Stimulated activated CD4-positive, alpha-beta T cell treated with anti-CD3 and anti-CD28 coated beads, Interleukin-2, amount 100 ng/mL, for 48 hours (primary cell): ENCODE measurements around the gene GRIK2.
"Not testable (repeated sequence)": the region's sequence is repeated elsewhere in the genome, so short reads cannot be mapped to it uniquely, and the experiment has no call there.

Experiments
- DNase-seq, 2 donors: peaks; one replicate each; pipeline ENCODE4 v3.0.0-alpha.2; 2020

GRIK2 gene

DNA sequence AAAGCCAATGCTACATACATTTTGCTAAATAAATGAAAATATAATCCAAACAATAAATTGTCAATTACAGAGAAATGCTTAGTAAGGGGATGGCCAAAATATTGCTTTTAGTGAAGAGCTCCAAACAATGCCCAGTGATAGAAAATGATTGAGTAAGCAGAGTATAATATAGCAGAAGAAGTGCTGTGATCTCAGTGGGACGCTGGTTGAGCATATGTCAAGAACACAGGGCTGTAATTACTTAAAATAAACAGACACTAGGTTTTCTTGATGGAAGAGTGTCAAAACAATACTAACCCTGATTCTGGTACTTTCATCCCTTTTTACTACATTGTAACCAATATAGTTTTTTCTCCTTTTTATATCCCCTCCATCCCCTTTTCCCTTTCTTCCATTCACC lies 150.3 kb downstream of the GRIK2 start:
- no peak for DNase-seq

DNA sequence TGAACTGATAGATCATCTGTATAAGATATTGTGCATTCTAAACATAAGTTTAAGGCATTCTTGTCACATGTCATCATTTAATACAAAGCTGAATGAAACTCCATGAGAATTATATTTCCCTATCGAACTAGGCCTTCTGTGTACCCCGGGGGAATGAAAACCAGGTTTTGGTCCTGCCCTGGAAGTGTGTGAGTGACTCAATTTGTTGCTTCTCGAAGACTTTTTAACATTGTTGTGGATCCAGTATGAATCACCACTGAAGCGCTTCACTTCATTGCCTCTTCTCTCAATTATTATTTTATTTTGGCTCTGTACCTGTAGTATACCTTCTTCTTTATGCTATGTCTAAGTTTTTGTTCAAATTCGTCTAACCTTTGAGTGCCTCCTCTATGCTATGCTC lies 150.8 kb downstream of the GRIK2 start:
- DNase-seq, result no peak

GRCh38 chr6:101545191-101545590 lies 151.7 kb downstream of the GRIK2 start:
- no peak for DNase-seq

- no peak for DNase-seq
Measured at GRCh38 chr6:101550451-101550850, 156.9 kb downstream of the GRIK2 start.

DNA sequence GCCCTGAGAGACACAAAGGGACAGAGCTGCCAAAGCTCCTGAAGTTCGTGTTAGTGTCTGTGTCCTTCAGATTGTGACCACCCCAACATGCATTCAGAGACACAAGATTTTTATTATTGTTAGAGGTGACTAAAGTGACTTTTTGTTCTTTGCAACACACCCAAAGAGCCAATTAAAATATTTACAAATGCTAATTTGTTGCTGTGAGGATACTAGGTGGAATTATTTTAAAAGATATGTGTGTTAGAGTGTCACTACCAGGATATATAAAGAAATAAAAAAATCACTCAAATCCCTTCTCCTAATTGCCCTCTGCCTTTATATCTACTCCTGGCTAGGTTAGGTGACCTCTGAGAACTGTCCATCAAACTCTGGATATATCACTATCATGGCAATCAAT lies 160.7 kb downstream of the GRIK2 start:
- DNase-seq, result no peak

GRCh38 chr6:101558712-101559111 lies 165.2 kb downstream of the GRIK2 start:
- DNase-seq, result no peak

DNA sequence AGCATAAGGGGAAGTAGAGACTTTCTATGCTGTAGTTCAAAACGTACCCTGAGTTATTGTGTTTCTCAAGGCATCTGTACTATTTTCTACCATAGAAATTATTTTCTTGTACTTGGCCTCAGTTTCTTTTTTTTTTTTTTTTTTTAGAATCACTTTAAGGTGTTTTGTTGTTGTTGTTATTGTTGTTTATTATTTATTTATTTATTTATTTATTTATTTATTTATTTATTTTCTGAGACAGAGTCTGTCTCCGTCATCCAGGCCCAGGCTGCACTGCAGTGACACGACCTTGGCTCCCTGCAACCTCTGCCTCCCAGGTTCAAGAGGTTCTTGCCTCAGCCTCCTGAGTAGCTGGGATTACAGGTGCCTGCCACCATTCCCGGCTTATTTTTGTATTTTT lies 179.1 kb downstream of the GRIK2 start:
- DNase-seq, result no peak

- DNase-seq, result no peak
Measured at GRCh38 chr6:101577091-101577490, 183.6 kb downstream of the GRIK2 start.

DNA sequence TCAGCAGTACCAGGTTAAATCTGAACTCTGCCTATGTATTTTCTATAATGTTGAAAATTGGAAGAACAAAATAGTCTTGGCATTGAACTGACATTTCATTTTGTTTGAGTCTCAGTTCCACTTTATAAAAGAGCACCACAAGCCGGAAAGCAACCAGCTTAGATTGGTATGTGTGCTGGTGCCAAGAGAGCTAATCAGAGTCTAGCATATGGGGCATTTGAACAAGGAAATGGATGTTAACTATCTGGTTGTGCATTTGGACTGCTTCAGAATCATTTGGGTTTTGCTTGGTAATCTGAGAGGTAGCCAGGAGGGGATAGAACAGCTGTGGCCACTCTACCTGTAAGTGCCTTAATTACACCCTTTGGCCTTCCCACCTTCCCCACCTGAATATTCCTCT lies 184.8 kb downstream of the GRIK2 start:
- no peak for DNase-seq

DNA sequence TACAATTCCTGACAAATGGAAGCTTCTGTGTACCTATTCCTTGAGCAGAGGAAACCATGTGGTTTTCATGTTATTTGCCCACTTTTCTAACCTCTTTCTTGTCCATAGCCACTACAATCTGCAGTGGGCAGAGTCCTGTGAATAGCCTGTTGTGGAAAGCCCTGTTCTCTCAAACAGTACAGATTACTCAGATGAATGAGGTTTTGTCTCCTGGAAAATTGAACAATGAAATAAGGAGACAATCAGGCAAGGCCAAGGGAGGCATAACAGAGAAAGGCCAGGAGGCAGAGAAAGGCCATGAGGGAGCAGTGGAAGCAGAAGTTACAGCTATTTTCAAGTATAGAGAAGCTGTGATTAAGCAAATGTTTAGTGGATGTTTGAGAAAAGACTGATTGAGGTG lies 189.3 kb downstream of the GRIK2 start:
- no peak for DNase-seq

DNA sequence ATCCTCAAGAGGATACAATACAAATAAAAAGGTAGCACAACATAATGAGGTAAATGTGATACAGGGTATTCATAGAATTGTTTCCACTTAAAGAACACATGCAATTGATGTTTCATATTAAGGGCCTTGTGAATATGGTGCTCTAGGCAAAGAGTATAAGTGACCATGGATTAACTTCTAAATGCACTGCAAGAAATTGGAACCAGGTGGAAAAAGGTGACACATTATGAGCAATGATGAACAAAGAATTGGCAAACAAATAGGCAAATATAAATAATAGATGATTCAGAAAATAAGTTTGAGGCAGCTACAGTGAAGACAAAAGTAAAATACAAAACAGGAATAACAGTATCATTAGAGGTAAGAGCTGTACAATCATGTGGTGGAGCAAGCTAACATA lies 192.0 kb downstream of the GRIK2 start:
- DNase-seq, result no peak

DNA sequence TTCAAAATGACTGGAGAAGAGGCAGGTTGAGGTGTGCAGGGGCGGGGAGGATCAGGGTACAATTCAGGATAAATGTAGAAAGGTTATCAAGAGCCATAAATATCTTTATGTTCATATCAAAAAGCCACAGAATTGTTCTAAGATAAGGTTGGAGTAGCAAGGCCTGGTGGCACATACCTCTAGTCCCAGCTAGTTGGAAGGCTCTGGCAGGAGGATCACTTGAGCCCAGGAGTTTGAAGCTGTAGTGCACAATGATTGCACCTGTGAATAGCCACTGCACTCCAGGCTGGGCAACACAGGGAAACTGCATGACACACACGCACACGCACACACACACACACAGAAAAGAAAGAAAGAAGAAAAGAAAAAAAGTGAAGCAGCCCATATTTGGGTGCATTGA lies 194.8 kb downstream of the GRIK2 start:
- no peak for DNase-seq

GRCh38 chr6:101595276-101595675 lies 201.8 kb downstream of the GRIK2 start:
- DNase-seq, result no peak

DNA sequence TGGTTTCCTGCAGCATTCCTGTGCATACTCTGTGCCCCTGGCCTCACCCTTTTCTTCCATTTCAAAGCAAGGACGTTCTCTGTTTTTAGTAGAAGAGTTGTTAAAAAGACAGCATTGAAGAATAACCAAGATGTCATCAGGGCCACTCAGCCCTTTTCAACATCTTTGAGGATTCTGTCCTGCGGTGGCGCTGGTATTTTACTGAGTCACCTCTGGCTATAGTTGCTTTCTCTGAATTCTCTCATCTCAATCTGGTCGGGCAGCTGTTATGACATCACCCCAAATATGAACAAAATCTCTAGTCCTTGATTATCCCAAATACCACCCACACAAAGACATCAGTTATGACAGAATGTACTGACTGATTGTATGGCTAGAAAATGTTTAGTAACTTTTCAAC lies 204.2 kb downstream of the GRIK2 start:
- DNase-seq, result no peak

- no peak for DNase-seq
Measured at GRCh38 chr6:101605426-101605825, 211.9 kb downstream of the GRIK2 start.

- no peak for DNase-seq
Measured at GRCh38 chr6:101605874-101606273, 212.4 kb downstream of the GRIK2 start.

DNA sequence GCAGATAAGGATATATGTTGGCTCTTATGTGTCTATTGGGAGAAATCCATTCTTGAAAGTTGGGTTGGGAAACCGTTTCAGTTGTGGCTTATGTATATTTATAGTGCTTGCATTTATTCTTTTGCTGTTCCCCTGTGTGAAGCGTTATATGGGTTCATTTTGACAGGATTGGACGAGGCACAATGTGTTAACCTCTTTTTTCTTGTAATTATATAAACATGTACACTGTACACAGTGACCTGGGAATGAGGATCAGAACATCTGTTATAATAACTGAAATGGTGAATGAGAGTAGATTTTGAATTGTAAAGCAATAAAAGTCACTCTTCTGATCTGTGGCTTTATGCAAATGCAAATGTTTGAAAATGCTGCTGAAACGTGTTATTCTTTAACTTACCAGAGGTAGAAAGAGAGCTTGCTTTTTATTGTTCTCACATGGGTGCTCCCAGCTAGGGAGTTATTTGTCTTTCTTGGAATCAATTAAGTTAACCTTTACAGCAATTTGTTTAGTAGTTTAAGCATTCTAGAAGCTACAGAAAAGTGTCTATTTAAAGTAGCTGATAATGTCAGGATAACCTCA lies 213.7 kb downstream of the GRIK2 start:
- DNase-seq, result no peak

- DNase-seq, result no peak
Measured at GRCh38 chr6:101608703-101609102, 215.2 kb downstream of the GRIK2 start.

DNA sequence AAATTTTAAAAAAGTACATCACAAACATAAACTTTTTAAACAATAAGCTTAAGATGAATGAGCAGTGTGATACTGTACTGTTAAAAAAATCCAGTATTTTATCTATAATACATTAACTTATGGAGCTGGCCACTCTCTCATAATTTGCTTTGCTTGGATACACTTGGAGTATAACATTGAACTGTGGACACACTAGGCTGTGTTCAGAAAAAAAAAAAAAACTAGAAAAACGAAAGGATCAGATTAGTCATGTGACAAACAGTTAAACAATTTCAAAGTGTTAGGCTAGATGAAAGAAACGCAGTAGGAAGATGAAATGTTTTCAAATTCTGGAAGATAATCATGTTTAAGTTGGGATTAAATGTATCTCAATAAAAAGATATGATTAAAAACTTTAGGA lies 220.0 kb downstream of the GRIK2 start:
- DNase-seq, result no peak

- DNase-seq, result no peak
Measured at GRCh38 chr6:101614774-101615173, 221.3 kb downstream of the GRIK2 start.

DNA sequence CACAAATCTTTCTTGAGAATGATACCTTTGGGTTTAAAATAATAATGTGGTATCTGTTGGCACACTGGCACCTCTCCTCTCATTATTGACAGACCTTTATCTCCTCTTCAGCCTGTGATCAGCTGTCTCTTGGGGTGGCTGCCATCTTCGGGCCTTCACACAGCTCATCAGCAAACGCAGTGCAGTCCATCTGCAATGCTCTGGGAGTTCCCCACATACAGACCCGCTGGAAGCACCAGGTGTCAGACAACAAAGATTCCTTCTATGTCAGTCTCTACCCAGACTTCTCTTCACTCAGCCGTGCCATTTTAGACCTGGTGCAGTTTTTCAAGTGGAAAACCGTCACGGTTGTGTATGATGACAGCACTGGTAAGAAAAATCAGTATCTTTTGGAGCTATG lies 232.8 kb downstream of the GRIK2 start:
- no peak for DNase-seq

GRCh38 chr6:101630941-101631340 lies 237.4 kb downstream of the GRIK2 start:
- DNase-seq, result no peak

GRCh38 chr6:101633081-101633480 lies 239.6 kb downstream of the GRIK2 start:
- DNase-seq, result no peak

GRCh38 chr6:101638865-101639264 lies 245.4 kb downstream of the GRIK2 start:
- not testable (repeated sequence) for DNase-seq

GRCh38 chr6:101640131-101640530 lies 246.6 kb downstream of the GRIK2 start:
- no peak for DNase-seq

DNA sequence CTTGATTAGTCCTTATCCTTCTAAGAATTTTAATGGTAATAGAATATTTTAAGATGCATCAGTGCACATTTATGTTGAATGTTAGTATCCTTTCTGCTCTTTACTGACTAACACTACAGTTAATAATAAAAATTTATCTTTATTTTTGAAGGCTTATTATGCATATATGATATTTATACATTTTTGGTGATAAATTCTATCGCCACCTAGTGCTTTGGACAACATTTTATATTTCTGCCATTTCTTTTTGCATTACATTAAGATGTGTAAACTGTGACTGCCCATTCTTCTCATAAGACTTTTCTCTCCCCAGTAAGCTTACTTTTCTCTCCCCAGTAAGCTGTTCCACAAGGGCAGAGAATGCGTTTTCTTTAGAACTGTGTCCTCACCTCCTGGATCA lies 252.3 kb downstream of the GRIK2 start:
- DNase-seq, result no peak
